NCI-H226 (cell line): ENCODE results near the gene ICAM2.
A peak's percentile ranks its signal among the peaks of the same experiment; 100 is the strongest.

Experiments
- DNase-seq: peaks from one replicate; pipeline ENCODE4 v3.0.0-alpha.2; 2015

Gene ICAM2

GRCh38 chr17:64020056-64020766 lies at the start of gene ICAM2:
Gene ICAM2 (minus strand): TSS chr17:64020633. CDS start chr17:64006691, 13,942 bp downstream.
- DNase-seq: no peak

- DNase-seq: no peak
Observed at GRCh38 chr17:64070213-64070612, 49.8 kb upstream of the ICAM2 start.

GRCh38 chr17:64069143-64069542 lies 48.7 kb upstream of the ICAM2 start:
- DNase-seq: no peak

GRCh38 chr17:64067657-64068056 lies 47.2 kb upstream of the ICAM2 start:
- DNase-seq: no peak

DNA sequence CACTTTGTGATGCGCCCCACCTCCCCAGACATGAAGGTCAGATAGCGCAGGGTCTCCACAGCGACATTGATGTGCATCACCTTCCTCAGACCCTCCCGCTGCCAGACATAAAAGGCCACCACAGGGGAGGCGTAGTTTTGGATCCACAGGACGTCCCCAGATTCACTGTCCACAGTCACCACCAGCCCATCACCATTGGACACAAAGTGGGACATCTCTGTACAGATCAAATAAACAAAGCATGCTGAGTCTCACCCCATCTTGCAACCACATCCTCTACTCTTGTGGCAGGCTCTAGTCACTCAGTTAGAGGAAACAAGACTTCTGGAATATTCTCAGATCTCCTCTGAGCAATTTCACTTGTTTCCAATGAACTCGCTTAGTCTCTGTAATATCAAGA lies 46.3 kb upstream of the ICAM2 start:
- no peak for DNase-seq

DNA sequence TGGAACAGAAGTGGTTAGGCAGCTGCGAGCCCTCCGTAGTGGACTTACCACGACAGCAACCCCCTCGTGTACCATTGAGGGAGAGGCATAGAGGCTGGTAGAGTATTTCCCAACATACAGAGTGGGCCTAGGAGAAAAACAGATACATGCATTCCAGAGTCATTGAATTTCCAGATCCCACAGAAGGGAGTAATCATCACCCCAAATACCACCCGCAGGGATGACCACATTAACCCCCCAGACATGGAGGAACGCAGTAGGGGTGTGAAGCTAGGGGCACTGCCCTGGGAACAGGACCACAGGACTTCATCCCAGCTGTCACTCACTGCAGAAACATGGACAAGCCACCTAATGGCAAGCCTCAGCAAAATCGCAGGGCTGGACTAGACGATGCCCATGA lies 44.7 kb upstream of the ICAM2 start:
- DNase-seq: no peak

- DNase-seq: no peak
Observed at GRCh38 chr17:64064331-64064730, 43.9 kb upstream of the ICAM2 start.

- no peak for DNase-seq
Observed at GRCh38 chr17:64063766-64064224, 43.4 kb upstream of the ICAM2 start.

DNA sequence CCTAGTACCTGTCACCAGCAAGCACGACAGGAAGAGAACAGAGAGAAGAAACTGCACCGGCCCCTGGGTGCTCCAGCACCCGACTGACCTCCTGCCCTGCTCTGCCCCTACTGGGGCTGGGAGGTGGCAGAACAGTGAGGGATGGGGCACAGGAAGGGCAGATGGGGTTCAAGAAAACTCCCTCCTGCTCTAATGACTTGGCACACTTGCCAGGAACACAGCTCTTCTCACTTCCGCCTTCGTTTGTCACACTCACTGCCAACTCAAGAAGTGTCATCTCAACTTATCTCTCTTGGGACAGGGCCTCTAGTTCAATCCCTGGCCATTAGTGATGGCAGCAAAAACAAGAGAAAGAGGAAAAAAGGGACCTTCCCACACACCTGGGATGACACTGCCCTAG lies 42.7 kb upstream of the ICAM2 start:
- no peak for DNase-seq

DNA sequence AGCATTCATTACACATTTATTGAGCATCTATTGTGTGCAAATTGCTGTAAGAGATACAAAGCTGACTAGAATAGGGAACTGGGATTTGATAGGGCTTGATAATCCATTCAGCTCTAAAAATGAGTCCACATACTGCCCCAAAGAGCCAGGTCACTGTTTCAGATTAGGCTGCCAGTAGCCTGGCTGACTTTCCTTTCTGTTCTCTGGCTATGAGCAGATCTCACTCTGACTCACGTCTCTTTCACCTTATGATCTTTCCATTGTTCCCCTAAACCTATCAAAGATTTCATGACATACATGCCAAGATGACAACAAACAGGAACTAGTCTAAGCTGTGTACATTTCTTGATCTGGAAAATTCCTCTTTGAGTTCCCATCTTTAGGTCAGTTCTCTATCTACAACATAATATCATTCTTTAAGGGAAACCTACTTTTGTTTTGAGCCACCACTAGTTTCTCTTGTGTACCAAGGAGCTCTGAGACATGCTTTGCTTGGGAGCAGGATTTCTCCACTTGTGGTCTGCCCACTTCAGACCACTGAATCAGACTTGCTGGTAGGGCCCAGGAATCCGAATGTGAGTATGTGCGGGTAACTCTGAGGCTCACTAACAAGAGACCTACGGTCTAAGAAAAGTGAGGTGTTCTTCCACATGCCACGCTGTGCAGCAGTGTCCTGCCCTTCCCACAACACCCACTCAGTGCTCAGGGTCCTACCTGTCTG lies 40.9 kb upstream of the ICAM2 start:
- DNase-seq: peak; percentile 13

GRCh38 chr17:64060331-64060730 lies 39.9 kb upstream of the ICAM2 start:
- no peak for DNase-seq

DNA sequence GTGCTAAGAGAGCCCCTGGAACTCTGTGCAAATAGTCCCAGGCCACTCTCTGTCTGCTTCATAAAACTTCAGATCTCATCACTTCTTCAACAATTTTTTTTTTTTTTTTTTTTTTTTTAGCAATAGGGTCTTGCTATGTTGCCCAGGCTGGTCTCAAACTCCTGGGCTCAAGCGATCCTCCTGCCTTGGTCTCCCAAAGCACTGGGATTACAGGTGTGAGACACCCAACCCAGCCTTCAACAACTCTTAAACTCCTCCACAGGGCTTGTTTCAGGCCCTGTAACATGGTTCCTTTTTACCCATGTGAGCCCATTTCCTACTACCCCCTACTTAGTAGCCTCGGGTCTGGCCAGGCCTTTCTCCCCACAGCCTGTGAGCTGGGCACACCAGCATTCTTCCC lies 39.3 kb upstream of the ICAM2 start:
- DNase-seq: no peak

DNA sequence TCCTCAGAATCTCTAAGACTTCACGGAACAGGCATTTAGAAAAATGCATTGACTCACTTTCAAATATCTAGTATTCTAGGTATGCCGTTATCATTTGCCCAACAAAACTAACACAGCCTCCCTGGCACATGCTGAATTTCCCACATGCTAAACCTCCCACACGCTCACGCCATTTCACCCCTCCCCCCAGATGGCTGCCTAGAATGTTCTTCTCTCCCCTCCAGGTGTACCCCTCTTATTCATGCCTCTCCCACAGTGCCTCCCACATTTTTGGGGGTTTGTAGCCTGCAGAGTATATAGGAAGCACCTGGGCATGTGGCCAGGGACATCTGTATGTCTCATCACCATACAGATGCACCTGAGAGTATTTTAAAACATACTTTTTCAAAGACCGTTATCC lies 38.2 kb upstream of the ICAM2 start:
- DNase-seq: peak; percentile 83

DNA sequence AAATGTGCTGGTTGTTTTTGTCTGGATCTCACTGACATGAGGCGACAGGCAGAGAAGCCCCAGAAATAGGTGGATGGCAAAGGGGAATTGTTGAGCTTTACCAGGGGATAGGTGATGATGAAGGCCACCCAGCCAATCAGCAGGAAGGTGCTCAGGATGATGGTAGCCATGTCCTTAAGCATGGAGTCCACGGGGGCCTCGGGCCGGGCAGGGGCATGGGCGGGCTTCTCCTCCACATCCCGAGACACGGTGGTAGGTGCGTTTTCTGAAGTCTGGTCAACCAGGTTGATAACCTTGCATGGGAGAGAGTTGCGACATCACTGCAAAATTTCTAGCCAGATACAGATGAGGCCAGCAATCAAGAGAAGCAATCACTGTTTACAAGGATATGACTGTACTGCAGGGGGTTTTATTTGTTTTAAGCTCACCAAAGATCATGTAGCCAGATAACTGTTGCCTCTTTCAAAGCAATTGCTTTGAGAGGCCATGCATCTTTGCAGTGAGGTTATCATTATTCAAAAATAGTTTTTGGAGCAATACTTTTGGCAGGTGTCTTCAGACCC lies 37.3 kb upstream of the ICAM2 start:
- peak; percentile 14 for DNase-seq

GRCh38 chr17:64056269-64057005 lies 36.0 kb upstream of the ICAM2 start:
- DNase-seq: no peak

GRCh38 chr17:64055183-64056142 lies 35.0 kb upstream of the ICAM2 start:
- DNase-seq: no peak

DNA sequence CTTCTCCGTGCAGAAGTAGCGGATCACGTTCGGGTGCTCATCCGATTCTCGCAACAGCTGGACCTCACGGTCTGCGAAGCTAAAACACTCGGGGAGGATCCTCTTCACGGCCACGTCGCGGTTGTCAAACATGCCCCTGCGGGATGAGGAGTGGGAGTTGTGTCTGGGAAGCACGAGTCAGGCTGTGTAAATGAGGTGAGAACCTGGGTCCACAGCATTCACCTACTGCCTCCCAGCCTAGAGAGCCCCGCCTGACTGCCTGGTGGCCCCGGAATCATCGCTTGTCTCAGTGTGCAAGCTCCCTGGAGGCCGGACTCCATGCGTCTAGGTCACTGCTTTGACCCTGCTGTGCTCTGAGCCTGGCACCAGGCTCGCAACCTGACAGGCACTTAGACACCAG lies 33.9 kb upstream of the ICAM2 start:
- DNase-seq: no peak

DNA sequence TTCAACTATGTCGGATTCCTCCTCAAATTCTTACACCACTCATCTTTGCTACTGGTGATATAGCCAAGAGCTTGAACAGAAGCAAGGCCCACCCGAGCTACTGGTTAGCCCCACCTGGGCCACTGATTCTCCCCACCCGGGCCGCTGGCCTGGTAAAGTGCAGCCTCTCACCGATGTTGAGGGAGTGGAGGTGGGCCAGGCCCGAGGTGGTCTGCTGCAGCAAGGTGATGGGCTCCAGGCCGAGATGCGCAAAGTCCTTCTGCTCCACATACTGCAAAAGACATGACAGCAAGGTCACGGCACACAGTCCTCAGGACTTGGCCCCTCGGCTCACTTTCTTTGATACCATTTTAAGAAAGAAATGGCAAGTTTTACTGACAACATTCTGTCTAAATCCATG lies 32.7 kb upstream of the ICAM2 start:
- DNase-seq: no peak

DNA sequence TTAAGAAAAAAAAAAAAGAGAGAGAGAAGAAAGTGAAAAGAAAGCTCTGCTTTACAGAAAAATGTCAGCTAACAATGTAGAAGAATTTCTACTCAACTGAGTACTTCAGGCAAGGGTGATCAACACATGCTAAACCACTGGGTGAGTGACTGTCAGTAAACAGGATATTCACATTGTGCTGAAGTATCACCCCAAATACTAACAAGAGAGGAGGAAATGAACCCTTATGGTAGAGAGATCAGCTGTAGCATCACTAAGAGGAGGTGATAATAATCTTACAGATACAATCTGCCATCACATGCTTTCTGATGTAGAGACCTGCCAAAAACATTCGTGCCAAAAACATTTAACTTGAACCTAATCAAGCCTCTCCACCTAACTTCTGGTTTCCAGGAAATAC lies 30.7 kb upstream of the ICAM2 start:
- no peak for DNase-seq

DNA sequence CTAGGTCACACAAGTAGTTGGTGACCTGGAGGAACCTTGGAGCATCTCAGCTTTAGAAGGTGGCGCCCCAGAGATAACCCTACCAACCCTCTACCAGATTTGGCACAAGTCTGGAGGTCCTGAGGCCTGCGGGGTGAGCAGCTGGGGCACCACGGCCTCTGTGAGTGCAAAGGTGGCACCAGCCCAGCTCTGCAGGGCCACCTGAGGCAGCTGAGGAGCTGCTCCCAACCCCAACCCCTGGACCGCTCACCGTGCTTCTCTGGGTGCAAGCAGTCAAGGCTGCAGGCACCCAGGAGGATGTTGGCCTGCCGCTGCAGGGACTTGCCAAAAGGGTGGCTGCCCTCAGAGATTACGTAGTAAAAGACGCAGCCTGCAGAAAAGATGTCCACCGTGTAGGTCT lies 28.4 kb upstream of the ICAM2 start:
- no peak for DNase-seq

DNA sequence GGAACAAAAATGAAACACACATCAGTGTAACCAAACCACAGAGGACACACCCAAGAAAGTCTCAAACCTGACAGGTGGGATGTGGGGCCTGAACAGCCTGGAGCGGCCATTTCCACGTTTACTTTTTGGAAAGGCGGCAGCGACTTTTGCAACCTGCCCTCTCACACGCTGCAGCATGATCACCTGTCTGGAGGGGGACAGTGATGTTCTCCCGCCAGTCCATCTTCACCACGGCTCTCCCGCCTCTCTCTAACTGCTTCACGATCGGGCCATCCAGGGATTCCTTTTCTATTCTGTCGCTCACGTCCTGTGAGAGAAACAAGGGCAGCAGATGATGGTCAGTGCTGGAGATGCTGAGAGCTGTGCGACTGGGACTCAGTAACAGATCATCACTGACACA lies 24.7 kb upstream of the ICAM2 start:
- no peak for DNase-seq
